Fibroblast of villous mesenchyme (primary cell): Measurements from ENCODE around the gene PTHLH. TPM values are rescaled to one million over a fixed set of nuclear protein-coding genes. Genes with fewer than 3 reads are reported as not detected.

ENCODE experiments used
- DNase-seq: peaks from one replicate; pipeline ENCODE4 v3.0.0-alpha.2; 2010; ENCODE audit warnings: low read depth
- H3K4me3 ChIP-seq: 2 replicates; pipeline ENCODE4 v1.5.1; 2011; ENCODE audit warnings: low read depth, mild to moderate bottlenecking, low read length
- small RNA-seq: library from RNA; depleted of rRNA; stranded (forward); fragments of <200 nt; gene quantifications from one replicate; pipeline ENCODE3, GENCODE V24; 2012
- total RNA-seq: library from RNA; depleted of rRNA; stranded (reverse); fragments of >200 nt; gene quantifications from 2 replicates; pipeline ENCODE4 v1.2.3, GENCODE V29; 2012
- TF ChIP-seq, protein P1 (sequence below): IDR thresholded peaks from 2 replicates; pipeline ENCODE4 v1.5.1; 2012; ENCODE audit warnings: low read depth, mild to moderate bottlenecking, low read length; ENCODE audit not compliant: insufficient read depth

Gene PTHLH
- total RNA-seq, 1 donor = 1.3 TPM

DNA sequence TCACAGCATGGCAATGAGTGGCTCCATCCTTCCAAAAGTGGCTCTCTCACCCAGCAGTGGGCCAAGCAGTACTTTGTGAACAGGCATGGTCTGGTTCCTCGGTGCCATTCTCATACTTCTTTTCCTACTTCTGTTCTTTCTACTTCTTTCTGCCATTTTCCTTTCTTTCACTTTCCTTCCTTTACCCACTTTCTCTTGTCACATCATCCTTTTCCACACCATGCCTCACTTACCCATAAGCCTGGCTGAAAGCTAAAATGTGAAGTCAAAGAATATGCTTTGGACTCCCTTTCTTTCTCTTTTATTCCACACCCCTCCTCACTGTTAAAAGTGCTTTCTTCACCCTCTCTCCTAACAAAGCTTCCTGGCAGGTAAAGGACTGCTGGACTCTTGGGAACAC is 57.0 kb downstream of the PTHLH start:
- DNase-seq = no peak
- no peak overlapping the region for H3K4me3 ChIP-seq
- TF ChIP-seq, protein P1, sequence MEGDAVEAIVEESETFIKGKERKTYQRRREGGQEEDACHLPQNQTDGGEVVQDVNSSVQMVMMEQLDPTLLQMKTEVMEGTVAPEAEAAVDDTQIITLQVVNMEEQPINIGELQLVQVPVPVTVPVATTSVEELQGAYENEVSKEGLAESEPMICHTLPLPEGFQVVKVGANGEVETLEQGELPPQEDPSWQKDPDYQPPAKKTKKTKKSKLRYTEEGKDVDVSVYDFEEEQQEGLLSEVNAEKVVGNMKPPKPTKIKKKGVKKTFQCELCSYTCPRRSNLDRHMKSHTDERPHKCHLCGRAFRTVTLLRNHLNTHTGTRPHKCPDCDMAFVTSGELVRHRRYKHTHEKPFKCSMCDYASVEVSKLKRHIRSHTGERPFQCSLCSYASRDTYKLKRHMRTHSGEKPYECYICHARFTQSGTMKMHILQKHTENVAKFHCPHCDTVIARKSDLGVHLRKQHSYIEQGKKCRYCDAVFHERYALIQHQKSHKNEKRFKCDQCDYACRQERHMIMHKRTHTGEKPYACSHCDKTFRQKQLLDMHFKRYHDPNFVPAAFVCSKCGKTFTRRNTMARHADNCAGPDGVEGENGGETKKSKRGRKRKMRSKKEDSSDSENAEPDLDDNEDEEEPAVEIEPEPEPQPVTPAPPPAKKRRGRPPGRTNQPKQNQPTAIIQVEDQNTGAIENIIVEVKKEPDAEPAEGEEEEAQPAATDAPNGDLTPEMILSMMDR = no peak

DNA sequence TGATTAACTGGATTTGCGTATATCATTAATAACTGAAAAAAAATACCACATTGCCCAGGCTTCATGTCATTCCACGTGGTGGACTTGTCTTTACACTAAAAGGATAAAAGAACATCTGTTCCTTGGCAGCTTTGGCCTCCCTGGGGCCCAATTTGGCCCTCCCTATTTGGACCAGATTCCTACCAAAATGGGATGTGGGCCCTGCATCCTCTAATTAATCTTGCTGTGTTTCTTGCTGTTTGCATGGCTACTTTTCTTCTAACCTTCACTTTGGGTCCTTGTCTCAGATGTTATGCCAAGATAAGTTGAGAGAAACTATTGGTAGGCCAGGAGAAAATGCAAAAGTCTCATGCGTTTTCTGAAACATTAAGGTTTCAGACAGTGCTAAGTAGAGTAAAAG is 57.5 kb downstream of the PTHLH start:
- TF ChIP-seq, protein P1 = no peak
- no peak for DNase-seq
- no peak overlapping the region for H3K4me3 ChIP-seq

DNA sequence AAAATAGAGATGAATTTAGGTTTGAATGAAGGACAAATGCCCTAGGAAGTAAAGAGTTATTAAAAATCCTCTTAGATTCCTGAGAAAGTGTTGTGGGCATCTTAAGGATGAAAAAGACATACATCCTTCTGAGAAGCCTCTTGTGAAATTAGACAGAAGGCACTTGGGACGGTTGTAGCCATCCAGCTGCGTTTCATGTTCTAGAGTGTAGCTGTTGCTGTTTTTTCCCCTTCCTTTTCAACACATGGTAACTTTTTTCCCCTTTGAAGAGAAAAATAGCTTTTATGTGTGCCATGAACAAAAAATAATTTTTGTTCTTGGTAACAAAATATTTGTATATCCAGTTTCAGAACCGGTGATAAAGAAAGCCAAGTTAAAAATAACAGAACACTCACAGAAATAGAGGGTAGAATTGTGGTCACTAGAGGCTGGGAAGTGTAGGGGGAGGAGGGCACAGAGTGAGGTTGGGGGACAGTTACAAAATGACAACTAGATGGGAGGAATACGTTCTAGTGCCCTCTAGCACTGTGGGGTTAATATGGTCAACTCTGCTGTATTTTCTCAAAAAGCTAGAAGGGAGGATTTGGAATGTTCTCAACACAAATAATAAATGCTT is 58.4 kb downstream of the PTHLH start:
- H3K4me3 ChIP-seq = no peak overlapping the region
- DNase-seq = no peak
- TF ChIP-seq, protein P1 = no peak

DNA sequence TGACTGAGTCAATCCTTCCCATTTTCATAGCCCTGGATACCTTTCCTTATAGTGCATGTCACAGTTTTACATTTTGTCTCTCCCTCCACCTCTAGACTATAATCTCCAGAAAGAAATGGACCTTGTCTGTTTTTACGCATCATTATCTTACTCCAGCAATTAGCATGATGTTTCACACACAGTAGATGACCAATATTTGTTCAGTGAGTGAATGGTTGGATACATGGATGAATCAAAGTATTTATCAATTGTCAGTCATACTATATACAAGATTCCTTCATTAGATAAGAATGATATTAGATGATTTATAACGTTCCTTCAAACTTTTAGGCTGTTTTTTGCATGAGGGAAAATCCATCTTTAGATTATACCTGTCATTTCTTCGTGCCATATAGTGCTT is 61.1 kb downstream of the PTHLH start:
- H3K4me3 ChIP-seq = no peak overlapping the region
- TF ChIP-seq, protein P1 = no peak
- no peak for DNase-seq

Small RNAs within 50 kb of the gene (small RNA-seq; reads per million reads assigned to genes)
- not detected for gene AC008011.1

Other genes with a start within 250 kb of the PTHLH start
- gene KLHL42, start 192.5 kb downstream of the PTHLH start, total RNA-seq = 36.1 and 44.5 TPM in 2 replicates
- not detected in 2 replicates for gene MANSC4, start 192.5 kb downstream of the PTHLH start, total RNA-seq
- 22.5 and 30.7 TPM in 2 replicates for gene CCDC91, start 217.7 kb upstream of the PTHLH start, total RNA-seq